HEK293T (cell line): ENCODE results near the gene CHD9NB.

ENCODE experiments used
- ARNT ChIP-seq: fragments of 450-650 bp; IDR thresholded peaks from 2 replicates; pipeline ENCODE4 v1.6.1; 2017; ENCODE audit warnings: mild to moderate bottlenecking
- BHLHE40 ChIP-seq: fragments of 450-650 bp; IDR thresholded peaks from 2 replicates; pipeline ENCODE4 v1.6.1; 2016; ENCODE audit warnings: mild to moderate bottlenecking, moderate library complexity, borderline replicate concordance
- ELF4 ChIP-seq: fragments of 450-650 bp; IDR thresholded peaks from 2 replicates; pipeline ENCODE4 v1.6.1; 2017; ENCODE audit warnings: antibody characterized with exemption
- FOXA1 ChIP-seq: fragments of 450-650 bp; IDR thresholded peaks from 2 replicates; pipeline ENCODE4 v1.6.1; 2016; ENCODE audit warnings: mild to moderate bottlenecking
- FOXM1 ChIP-seq: fragments of 450-650 bp; IDR thresholded peaks from 2 replicates; pipeline ENCODE4 v1.6.1; 2017; ENCODE audit warnings: mild to moderate bottlenecking, borderline replicate concordance
- HDGF ChIP-seq: fragments of 450-650 bp; IDR thresholded peaks from 2 replicates; pipeline ENCODE4 v1.6.1; 2017; ENCODE audit warnings: antibody characterized with exemption, borderline replicate concordance
- L3MBTL2 ChIP-seq: fragments of 450-650 bp; conservative IDR thresholded peaks from 2 replicates; pipeline ENCODE4 v1.6.1; 2016; ENCODE audit warnings: mild to moderate bottlenecking
- LEF1 ChIP-seq: fragments of 450-650 bp; IDR thresholded peaks from 2 replicates; pipeline ENCODE4 v1.6.1; 2017; ENCODE audit warnings: mild to moderate bottlenecking, borderline replicate concordance
- NFRKB ChIP-seq: fragments of 450-650 bp; IDR thresholded peaks from 2 replicates; pipeline ENCODE4 v1.6.1; 2016; ENCODE audit warnings: mild to moderate bottlenecking, moderate library complexity
- PKNOX1 ChIP-seq: fragments of 450-650 bp; IDR thresholded peaks from 2 replicates; pipeline ENCODE4 v1.6.1; 2016
- SP1 ChIP-seq: fragments of 450-650 bp; IDR thresholded peaks from 2 replicates; pipeline ENCODE4 v1.6.1; 2017
- SUZ12 ChIP-seq: fragments of 450-650 bp; IDR thresholded peaks from 2 replicates; pipeline ENCODE4 v1.6.1; 2016; ENCODE audit warnings: mild to moderate bottlenecking
- TARDBP ChIP-seq: fragments of 450-650 bp; IDR thresholded peaks from 2 replicates; pipeline ENCODE4 v1.6.1; 2016
- ZNF384 ChIP-seq: fragments of 450-650 bp; IDR thresholded peaks from 2 replicates; pipeline ENCODE4 v1.6.1; 2016

DNA sequence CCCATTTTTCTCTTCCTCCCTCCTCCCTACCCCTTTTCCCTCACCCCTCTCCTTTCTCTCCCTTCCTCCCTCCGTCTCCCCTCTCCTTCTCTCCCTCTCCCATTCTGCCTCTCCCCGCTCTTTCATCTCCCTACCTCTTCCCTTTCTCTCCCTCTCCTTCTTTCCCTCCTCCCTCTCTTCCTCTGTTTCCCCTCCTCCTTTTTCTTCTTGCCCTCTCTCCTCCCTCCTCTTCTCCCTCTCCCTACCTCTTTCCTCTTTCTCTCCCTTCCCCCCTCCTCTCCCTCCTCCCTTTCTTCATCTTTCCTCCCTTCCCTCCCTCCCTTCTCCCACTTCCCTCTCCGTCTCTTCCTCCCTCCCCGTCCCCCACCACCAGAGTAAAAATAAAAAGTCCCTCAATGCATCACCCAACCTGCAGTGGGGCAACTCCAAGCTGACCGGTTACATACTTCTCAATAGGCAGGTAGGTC, 10.4 kb downstream of the CHD9NB start:
- no peak for TF ChIP-seq ZNF384
- no peak for TF ChIP-seq L3MBTL2
- no peak for TF ChIP-seq ARNT
- no peak for TF ChIP-seq SP1
- no peak for TF ChIP-seq BHLHE40
- no peak for TF ChIP-seq SUZ12
- TF ChIP-seq TARDBP, result no peak
- no peak for TF ChIP-seq FOXA1
- TF ChIP-seq ELF4, result no peak
- TF ChIP-seq HDGF, result no peak
- TF ChIP-seq NFRKB, result no peak
- TF ChIP-seq LEF1, result no peak
- TF ChIP-seq FOXM1, result no peak
- TF ChIP-seq PKNOX1, result no peak
